Heart left ventricle (tissue), 16 donors: Measurements from ENCODE around the gene ROM1. TPM values are rescaled to one million over a fixed set of nuclear protein-coding genes. Genes with fewer than 3 reads are reported as not detected.

ENCODE experiments used
- ATAC-seq, 4 donors: fragments of 200-7000 bp; cut with Tn5 transposase; one replicate each; pipeline ENCODE4 v1.9.1; 2020 to 2022; ENCODE audit warnings: moderate library complexity in 4 of 4, mild to moderate bottlenecking in 3 of 4, moderate number of reproducible peaks in 1 of 4
- DNase-seq, 5 donors: peaks; one replicate each; pipeline ENCODE4 v3.0.0-alpha.2; 2020
- H3K27ac ChIP-seq, 12 donors: fragments of 200-600 bp; sonication (generic) in 4 of 12; one replicate each; pipeline versions ENCODE4 v1.5.0 to v1.8.0; 2016 to 2022; ENCODE audit warnings: mild to moderate bottlenecking in 2 of 12
- H3K27me3 ChIP-seq, 9 donors: fragments of 200-600 bp; sonication (generic) in 2 of 9; one replicate each; pipeline versions ENCODE4 v1.5.1 to v1.8.0; 2016 to 2022; ENCODE audit warnings: mild to moderate bottlenecking in 3 of 9
- H3K36me3 ChIP-seq, 9 donors: fragments of 200-600 bp; sonication (generic) in 2 of 9; one replicate each; pipeline versions ENCODE4 v1.5.0 to v1.8.0; 2018 to 2022; ENCODE audit warnings: mild to moderate bottlenecking in 2 of 9
- H3K4me1 ChIP-seq, 12 donors: fragments of 200-600 bp; sonication (generic) in 4 of 12; one replicate each; pipeline versions ENCODE4 v1.5.0 to v1.8.0; 2016 to 2022; ENCODE audit warnings: mild to moderate bottlenecking in 3 of 12
- H3K4me3 ChIP-seq, 12 donors: fragments of 200-600 bp; sonication (generic) in 4 of 12; one replicate each; pipeline versions ENCODE4 v1.5.0 to v1.8.0; 2017 to 2022; ENCODE audit warnings: mild to moderate bottlenecking in 9 of 12, moderate library complexity in 4 of 12
- H3K9me3 ChIP-seq, 12 donors: fragments of 200-600 bp; sonication (generic) in 4 of 12; one replicate each; pipeline versions ENCODE4 v1.5.0 to v1.8.0; 2016 to 2022; ENCODE audit warnings: mild to moderate bottlenecking in 1 of 12
- CTCF ChIP-seq, 12 donors: fragments of 200-600 bp; sonication (generic) in 4 of 12; IDR thresholded peaks; one replicate each; pipeline versions ENCODE4 v1.5.0 to v1.8.0; 2018 to 2022; ENCODE audit warnings: antibody characterized with exemption in 12 of 12, mild to moderate bottlenecking in 5 of 12
- POLR2A ChIP-seq, 2 donors: fragments of 450-650 bp; IDR thresholded peaks; one replicate each; pipeline ENCODE4 v1.6.1; 2017; ENCODE audit warnings: antibody characterized with exemption in 2 of 2, mild to moderate bottlenecking in 2 of 2, moderate library complexity in 2 of 2
- WGBS, 4 donors: extraction: QIAGEN DNeasy Blood & Tissue Kit in 2 of 4; methylation state at CpG; one replicate each; pipeline versions ENCODE4 v1.1.5 to v1.1.7; 2013 to 2018; 5-methylcytosine and 5-hydroxymethylcytosine counted together
- intact Hi-C, 10 donors: fragments of 100-400 bp; cut with DNase I; formaldehyde crosslinking; loops; one replicate each; pipeline versions ENCODE4 v1.11.1 to v1.14.2; 2022
- long read RNA-seq, 3 donors: library from polyadenylated mRNA; unstranded; transcript quantifications; one replicate each; pipeline ENCODE4 v2.0.0, GENCODE V29; 2020 to 2021
- polyA plus RNA-seq, 2 donors: library from polyadenylated mRNA; stranded (reverse); fragments of 200-250 nt; gene quantifications; one replicate each; pipeline ENCODE4 v1.2.3, GENCODE V29; 2013
- total RNA-seq, 9 donors: library from RNA; depleted of rRNA in 2 of 9; stranded (reverse); fragments of >200 nt in 2 of 9; fragmentation: NEBNext Ultra II Directional in 3 of 9; extraction: Animal tissue kit (Norgen Biotek cat#: 25700) in 3 of 9; gene quantifications; one replicate each; pipeline versions ENCODE4 v1.1.0 to v1.2.4, GENCODE V29; 2016 to 2023
- donor health status: ischemic (EF 13 %, LVEDD 7.1; RV severe dilation, severe dysfunction).
- donor health status: healthy with polysubstance abuse.
- donor health status: DM: no; HTN: yes; CAD: no.
- donor health status: DM: no; HTN: no; CAD: no.
- donor health status: ischemic (EF 25% LVEDD 6.9; RV normal size, moderate dysfunction).
- donor health status: ischemic (EF 25% LVEDD 5.7; RV mildly dilated, moderate dysfunction).
- donor health status: healthy.
- donor health status: DM: yes; HTN: yes; CAD: no.
- donor health status: ischemic (EF 35%, LVEDD 5.7; RV mildly dilated, moderate dysfunction).
- donor health status: nonischemic (EF 11% LVEDD 7.7; RV severe dilation, severe dysfunction).
- donor health status: DM: yes; HTN: yes; CAD: no.
- donor health status: PGD.
- donor health status: ischemic (EF 29% LVEDD 5.4; RV normal size, mild dysfunction).
- donor health status: nonischemic (EF 23%, LVEDD 6.1; RV moderate dilation, normal function).

Gene ROM1
- total RNA-seq (1 to 10 TPM; 1.5 to 5.8 (median 2.1) TPM), polyA plus RNA-seq (1 to 10 TPM; 2.9 to 5.3 TPM)
- long read RNA-seq, donor 1, partial matches to known transcripts: 0 of 1 reads
- long read RNA-seq, donor 1, other reads (novel, unspliced or antisense): 0 of 1 reads
- long read RNA-seq, donor 2, partial matches to known transcripts: 0 of 4 reads
- long read RNA-seq, donor 2, other reads (novel, unspliced or antisense): 0 of 4 reads
- long read RNA-seq, donor 3, partial matches to known transcripts: 0 of 2 reads
- long read RNA-seq, donor 3, other reads (novel, unspliced or antisense): 0 of 2 reads

- H3K27me3 ChIP-seq: no peaks in the 10 kb centered on the region
- intact Hi-C loops: loop anchor here in 3 of 10 donors (5.0 kb wide), 1 partner anchor 35 kb away; the partner anchor contains the start of gene GANAB (in 3 of the 3)
- peak; percentile 91 to 95 (median 94) for DNase-seq
- peak within 1 kb of the TSS; percentile 70 to 99 (median 82) for H3K4me3 ChIP-seq
- ATAC-seq: peak; percentile 80 to 91 (median 90)
- H3K4me1 ChIP-seq: peaks cover 4 to 39% (median 18%) of the 10 kb centered on the region in 12 donors
- no peaks in the 10 kb centered on the region for H3K9me3 ChIP-seq
- WGBS, 4 donors: 0 to 3% (median 2%) methylated on average over 34 to 91 of the region's 91 CpGs
- H3K36me3 ChIP-seq: peaks cover 0 to 58% (median 37%) of the 10 kb centered on the region in 9 donors
- TF ChIP-seq POLR2A (IDR thresholded peaks at IDR 0.05) (peak in 1 of 2 donors; percentile 33), CTCF (IDR thresholded peaks at IDR 0.05) (peak; percentile 78 to 100 (median 92))
- peak within 1 kb of the TSS; percentile 91 to 99 (median 98) for H3K27ac ChIP-seq
Measured at GRCh38 chr11:62612366-62613290, at the start of gene ROM1, which contains the start of gene EML3. ROM1 (plus strand) TSS chr11:62613257; CDS start chr11:62613282, 25 bp downstream. EML3 (minus strand) TSS chr11:62612775; CDS start chr11:62612457, 318 bp downstream.

GRCh38 chr11:62565100-62565802 is 47.8 kb upstream of the ROM1 start:
- H3K9me3 ChIP-seq: no peaks in the 10 kb centered on the region
- no peak for TF ChIP-seq CTCF (IDR thresholded peaks at IDR 0.05)
- no peak for TF ChIP-seq POLR2A (IDR thresholded peaks at IDR 0.05)
- intact Hi-C loops: no loop called here
- no peak for ATAC-seq
- H3K27me3 ChIP-seq: no peaks in the 10 kb centered on the region
- H3K4me3 ChIP-seq: no peak overlapping the region
- WGBS, 4 donors: 68 to 80% (median 72%) methylated on average over 5 of the region's 5 CpGs
- peaks cover 0 to 25% (median 15%) of the 10 kb centered on the region in 12 donors for H3K4me1 ChIP-seq
- H3K27ac ChIP-seq: no peak overlapping the region
- DNase-seq: no peak
- H3K36me3 ChIP-seq: peaks cover 0 to 98% (median 92%) of the 10 kb centered on the region in 9 donors

- H3K36me3 ChIP-seq: peaks cover 0 to 100% (median 96%) of the 10 kb centered on the region in 9 donors
- intact Hi-C loops: no loop called here
- H3K27ac ChIP-seq: no peak overlapping the region
- H3K4me1 ChIP-seq: peaks cover 0 to 20% (median 12%) of the 10 kb centered on the region in 12 donors
- WGBS, 4 donors: 92 to 95% (median 94%) methylated on average over 8 of the region's 8 CpGs
- H3K9me3 ChIP-seq: no peaks in the 10 kb centered on the region
- TF ChIP-seq POLR2A (IDR thresholded peaks at IDR 0.05) (no peak), CTCF (IDR thresholded peaks at IDR 0.05) (no peak)
- H3K4me3 ChIP-seq: no peak overlapping the region
- DNase-seq (no peak), ATAC-seq (no peak)
- H3K27me3 ChIP-seq: no peaks in the 10 kb centered on the region
Measured at GRCh38 chr11:62566247-62566646, 46.8 kb upstream of the ROM1 start.
